HG03064 (cell line): ENCODE data around the gene ACAP1.

Experiments used
- ATAC-seq: cut with Tn5 transposase; IDR thresholded peaks from one replicate; pipeline ENCODE4 v1.9.1; 2021; ENCODE audit warnings: low read depth; ENCODE audit not compliant: unreplicated experiment

ACAP1 gene

DNA sequence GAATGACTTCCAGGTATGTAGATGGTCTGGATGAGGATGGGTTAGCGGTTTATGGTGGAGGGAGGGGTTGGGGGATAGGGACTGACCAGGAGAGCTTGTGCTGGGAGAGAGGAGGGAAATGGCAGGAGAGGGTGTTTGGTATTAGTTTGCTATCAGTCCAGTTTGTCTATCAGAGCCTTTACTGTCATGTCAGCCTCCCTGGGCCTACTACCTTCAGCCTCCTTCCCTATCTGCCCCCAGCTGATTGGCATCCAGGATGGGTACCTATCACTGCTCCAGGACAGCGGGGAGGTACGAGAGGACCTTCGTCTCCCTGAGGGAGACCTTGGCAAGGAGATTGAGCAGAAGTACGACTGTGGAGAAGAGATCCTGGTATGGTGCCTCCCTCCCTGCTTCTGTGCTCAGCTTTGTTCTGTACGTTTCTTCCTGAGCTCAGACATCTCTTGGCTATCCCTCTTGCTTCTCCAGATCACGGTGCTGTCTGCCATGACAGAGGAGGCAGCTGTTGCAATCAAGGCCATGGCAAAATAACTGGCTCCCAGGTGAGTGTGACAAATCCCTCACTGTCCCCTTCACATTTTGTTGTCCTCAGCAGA lies 25.1 kb upstream of the ACAP1 start:
- no peak for ATAC-seq

DNA sequence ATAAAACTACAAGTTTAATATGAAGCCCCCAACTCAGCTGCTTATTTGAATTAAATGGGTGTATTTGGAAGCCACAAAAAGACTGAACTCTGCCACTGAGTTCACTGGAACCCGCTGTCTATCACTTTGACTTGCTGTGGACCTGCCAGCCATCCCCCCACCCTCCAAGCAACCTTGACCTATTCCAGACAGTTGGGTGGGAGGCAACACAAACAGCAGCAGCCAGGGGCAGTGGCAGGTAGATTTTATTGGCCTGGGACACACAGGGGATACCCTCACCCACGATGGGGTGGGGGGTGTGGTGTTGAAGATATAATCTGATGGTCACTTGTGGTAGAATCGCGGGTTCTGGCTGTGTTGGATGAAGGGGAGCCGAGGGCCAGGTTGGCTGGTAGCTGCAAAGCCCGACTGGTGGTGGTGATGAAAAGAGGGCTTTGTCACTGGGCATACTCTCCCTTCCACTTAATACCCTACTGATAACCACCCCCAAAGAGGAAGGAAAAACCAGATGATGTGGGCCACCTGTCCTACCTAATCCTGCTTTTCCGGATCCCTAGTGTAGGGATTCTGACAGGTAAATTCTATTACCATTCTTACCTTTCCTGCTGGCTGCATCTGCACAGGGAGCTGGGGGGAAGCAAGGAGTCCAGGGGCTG lies 23.8 kb upstream of the ACAP1 start:
- no peak for ATAC-seq

DNA sequence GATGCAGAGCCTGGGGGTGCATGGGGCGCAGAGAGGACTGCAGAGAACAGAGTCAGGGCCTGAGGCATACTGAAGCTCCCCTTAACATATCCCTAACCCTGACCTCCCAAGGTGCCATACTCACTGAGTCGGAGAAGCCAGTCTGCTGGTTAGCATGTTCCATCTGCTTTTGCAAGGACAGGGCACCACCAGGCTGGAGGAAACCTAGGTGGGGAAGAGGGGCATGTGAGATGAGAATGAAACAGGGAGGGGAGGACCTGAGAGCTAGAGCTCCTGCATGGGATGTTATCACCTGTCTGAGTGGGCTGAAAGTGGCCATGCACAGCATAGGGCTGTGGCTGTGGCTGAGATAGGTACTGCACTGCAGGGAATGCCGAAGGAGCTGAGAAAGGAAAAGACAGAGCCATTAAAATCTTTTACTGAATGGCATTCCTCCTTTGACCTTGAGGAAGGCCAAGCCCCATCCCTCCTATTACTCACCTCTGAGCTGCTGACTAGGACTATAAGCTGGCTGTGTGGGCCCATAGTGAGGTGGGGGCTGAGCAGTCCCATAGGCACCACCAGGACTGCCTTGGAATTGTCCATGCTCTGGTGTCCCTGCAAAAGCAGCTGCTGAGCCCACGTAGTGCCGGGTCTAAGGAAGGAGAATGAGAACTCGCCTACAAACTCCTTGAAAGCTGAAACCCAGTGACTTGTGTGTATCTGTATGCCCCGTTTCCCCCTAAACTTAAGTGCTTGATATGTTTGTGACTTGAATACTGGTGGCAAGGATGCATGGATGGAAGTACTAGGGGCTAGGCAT lies 23.0 kb upstream of the ACAP1 start:
- no peak for ATAC-seq

DNA sequence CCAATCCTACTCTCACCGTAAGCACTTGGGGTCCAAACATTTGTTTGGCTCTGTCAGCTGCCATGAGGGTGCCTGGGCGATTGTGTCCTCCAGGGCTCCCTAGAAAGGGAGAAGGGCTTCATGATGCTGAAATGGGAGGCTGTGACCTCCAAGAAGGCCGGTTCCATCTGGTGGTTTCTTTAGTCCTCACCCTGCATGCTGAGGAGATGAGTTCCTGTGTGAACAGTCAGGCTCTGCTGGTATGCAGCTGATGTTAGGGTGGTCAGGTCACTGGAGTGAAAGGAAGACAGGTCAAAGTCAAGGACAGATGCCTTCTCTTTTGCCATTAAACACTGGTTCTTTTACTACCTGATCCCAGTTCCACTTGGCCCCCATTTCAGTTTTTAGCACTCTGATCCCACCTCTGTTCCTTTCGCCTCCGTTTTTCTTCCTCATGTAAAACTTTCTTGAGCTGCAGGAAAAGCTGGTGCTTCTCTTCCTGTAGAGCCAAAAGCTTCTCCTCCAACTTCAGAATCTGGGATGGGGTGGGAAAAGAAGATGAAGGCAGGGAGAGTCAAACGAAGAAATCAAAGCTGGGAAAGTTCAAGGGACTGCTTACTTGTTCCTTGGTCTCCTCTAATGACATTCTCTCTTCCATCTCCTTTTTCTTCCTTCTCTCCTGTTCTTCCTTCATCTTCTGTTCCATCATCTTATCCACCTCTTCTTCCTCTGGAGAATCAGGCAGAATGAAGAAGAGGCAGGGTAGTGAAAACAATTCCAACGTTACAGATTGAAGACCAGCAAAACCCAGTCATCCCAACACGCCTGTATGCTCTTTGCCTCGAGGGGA lies 22.2 kb upstream of the ACAP1 start:
- ATAC-seq = no peak

DNA sequence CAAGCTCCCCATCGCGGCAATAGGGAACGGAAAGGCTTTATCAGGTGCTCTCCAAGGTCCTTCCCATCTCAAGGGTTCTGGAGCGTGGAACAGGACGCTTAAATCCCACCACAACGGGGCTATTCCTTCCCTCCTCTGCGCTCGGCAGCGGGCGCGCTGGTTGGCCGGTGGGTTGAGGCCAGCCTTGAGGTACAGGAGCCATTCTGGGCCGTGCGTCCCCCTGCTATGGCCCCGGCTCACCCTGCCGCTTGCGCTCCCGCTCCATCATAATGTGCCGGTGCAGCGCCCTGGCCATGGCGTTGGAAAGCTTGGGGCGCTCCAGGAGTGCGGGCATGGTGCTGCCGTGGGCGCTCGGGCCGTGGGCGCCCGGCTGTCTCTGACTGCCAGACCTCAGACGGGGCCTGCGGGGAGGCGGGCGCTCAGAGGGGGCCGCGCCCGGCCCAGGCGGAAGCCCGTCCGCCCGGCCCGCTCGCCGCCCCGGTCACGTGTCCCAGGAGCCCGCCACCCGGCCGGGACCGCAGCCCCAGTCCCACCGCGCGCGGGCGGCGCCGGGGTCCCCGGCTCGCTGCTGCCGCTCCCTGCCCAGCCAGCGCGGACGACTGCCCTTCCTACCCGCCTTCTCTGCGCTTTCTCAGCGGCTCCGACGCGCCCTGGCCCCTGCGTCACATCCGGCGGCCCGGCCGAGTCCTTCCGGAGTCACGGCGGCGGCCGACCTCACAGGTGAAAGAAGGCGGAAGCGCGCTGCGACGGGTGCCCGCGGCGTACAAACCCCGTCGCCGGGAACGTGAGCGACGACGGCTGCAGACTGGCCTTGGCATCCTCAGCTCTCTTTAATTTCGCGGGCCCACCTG lies 21.4 kb upstream of the ACAP1 start, which contains the start of gene GPS2:
Gene GPS2 (minus strand): TSS at position 642 of the 851 bp plus-strand sequence. CDS start 308 bp downstream, at position 334.
- peak; percentile 54 for ATAC-seq

DNA sequence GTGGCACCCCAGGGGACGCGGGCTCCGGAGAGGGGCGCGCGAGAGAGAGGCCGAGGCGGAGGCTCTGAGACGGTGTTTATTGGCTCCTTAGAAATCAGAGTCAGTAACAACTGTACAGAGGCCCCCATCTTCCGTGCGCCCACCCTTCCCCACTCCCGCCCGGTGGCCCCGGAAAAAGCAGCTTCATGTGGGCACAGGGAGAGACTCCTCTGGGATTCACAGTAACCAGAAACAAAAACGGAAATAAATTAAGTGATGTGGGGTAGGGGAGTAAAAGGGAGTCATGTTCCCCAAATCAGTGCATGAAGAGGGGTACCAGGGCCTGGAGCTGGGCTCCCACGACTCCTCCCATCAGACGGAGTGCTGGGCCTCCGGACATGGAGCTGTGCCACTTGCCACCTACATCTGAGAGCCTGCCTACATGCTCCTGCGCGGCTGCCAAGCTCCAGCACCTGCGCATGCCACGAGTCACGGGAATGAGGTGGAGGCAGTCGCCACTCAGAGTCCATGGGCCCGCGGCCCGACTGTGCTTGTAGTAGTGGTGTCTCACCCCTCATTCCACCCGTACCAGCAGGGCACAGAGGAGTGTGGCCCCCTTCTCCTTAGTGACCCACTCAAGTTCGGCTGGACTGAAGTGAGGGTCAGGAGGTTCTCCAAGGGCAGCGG lies 20.6 kb upstream of the ACAP1 start:
- ATAC-seq = no peak

DNA sequence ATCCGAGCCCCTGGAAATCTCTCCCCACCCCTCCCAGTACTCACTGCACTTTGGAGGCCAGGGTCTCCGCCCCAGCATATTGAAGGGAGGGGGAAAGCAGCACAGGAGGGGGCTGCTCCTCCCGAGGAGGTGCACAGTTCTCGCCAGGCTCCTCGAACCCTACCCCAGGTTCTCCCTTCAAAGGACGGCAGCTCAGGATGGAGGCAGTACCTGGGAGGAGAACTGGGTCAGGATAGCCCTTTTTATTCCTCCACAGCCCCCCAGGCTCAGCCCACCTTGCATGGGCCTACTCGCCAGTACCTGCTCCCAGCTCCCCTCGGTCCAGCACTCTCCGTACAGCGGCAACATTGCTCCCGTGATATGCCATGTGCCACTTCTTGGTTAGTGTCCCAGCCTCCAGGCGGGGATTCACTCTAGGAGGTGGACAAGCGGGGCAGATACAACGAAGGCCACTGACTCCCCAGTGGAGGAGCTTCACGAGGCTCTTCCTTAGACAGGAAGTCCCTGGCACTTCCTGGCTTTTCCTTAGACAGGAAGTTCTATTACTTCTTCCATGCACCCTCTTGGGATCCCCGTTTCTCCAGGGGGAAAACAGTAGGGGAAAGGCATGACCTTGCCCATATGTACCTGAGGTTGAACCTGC lies 19.0 kb upstream of the ACAP1 start:
- ATAC-seq = no peak

DNA sequence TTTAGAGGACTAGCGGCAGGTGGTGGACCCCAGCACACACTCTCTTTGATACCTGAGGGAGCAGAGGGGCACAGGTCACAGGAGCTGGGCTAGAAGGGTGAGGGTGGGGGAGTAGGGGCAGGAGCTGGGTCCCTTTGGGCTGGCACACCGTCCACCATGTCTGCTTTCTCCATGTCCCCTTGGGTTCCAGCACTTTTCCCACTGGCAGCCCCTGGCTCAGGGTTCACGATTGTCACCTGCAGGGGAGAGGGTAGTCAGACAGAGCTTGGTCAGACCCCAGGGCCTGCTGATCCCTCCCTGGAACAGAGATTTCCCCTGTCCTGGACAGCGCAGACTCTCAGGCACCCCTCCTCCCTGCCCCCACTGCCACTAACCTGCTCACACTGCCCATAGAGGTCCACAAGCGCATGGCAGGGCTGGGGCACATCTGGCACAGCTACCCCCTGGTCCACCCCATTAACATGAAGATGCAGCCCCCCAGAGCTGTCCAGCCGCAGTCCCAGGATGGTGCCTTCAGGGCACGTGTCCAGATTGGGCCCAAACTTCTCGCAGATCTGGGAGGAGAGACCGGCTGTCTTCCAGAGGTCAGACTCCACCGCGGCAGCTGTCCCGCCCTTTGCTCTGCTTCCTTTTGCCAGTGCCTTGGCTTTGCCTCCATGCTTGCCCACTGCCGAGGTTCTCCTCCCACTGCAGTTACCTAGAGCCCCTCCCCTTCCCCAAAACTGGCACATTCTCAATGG lies 18.0 kb upstream of the ACAP1 start:
- ATAC-seq = no peak

DNA sequence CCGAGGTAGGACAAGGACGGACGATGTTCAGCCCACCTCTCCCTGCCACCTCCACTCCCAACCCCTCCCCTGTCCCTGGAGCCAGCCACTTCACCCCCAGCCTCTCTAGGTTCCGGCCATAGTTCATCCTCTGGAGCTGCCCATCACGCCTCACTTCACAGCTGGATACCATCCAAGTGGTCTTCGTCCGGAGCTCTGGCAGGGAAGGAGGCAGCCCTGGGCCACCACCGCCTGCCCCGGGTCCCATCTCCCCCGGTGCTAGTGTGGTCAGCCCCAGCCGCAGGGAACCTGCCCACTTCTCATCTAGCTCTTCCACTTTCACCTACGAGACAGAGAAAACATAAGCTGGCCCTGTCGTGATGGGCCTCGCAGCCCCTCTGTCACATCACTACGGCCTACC lies 14.9 kb upstream of the ACAP1 start:
- ATAC-seq = no peak

DNA sequence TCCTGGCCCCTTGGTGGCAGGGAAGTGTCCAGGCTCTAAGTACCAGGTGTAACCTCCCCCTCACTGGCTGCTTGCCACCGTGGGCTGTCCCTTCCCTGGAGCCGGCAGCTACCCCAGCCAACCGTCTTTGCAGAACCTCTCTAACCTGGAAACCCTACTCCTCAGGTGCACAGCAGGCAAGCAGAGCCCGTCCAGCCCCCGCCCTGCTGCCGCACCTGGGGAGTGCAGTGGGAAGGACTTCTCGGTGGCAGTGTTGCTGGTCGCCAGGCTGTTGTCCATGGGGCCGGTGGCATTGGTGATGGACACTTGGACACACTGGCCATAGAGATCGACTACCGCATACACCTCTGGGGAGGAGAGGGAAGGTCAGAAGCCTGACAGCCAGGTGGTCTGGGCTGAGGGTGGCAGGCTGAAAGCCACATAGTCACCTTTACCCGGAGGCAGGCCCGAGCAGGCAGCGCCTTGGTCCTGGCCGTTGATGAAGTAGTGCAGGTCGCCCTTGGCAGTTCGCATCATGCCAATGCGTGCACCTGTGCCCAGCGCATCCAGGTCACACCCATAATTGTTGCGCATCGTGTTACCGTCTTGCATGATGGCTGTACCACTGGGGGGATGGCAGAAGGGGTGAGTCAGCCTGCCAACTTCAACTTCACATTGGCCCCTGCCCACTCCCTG lies 13.7 kb upstream of the ACAP1 start:
- no peak for ATAC-seq

DNA sequence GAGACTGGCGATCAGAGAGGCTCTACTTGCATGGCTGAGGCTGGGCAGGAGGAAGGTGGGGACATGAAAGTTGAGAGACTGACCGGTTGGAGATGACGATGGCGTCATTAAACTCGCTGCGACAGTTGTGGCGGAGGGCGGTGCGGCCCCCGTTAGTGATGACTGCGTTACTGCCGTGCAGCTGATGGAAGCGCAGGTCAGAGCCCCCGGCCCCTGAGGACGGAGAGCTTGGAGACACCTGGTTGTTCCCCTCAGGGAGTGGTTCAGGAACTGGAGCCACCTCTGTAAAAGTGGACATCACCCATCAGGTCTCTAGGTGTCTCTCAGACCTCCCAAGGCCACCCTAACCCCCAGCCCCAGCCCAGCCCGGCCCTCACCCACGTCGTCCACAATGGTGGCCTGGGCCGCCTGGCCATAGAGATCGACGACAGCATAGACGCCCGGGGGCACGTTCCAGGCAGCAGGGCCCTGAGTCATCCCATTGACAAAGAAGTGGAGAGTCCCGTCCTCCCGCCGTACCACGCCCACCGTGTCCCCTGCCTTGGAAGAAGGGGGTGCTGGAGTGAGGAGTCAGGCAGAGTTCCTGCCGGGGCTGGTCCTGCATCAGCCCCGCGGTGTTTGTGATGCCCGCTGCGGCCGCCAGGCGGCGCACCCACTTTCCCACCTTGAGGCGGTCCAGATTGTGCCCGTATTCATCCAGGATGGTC lies 12.4 kb upstream of the ACAP1 start:
- ATAC-seq = no peak

DNA sequence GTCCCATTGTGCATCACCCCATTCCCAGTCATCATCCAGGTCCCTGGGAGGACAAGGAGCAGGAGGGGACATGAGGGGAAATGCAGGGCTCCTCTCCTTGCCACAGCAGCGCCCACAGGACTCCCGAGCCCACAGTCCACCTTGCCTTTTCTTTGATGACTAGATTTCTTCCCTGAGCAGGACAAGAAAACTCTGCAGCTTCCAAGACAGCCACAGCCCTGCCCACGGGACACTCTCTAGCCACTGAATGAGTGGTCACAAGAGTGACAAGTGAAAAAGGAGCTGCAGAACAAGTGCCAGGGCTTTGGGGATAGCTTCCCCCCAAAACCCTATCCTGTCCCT lies 11.9 kb upstream of the ACAP1 start:
- no peak for ATAC-seq

DNA sequence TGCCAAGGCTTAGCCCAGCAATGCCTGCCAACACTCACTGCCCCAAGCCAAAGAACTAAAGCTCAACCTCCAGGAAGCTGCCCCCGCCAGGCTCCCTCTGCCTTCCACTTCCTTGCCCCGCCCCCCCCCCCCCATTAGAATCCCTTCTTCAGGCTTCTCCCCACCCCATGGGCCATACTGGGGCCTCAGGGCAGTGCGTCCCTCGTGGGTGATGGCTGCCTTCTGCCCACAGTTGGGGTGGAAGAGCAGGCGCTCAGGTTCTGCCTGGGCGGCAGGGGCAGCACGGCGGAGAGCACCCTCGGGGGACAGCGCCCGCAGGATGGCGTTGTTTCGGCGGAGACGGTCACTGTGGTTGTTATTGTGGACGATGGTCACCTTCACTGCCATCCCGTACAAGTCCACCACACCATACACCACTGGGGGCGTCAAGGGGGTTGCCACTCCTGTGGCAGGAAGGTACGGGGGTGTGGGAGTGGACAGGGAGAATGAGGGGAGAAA lies 11.2 kb upstream of the ACAP1 start:
- no peak for ATAC-seq

DNA sequence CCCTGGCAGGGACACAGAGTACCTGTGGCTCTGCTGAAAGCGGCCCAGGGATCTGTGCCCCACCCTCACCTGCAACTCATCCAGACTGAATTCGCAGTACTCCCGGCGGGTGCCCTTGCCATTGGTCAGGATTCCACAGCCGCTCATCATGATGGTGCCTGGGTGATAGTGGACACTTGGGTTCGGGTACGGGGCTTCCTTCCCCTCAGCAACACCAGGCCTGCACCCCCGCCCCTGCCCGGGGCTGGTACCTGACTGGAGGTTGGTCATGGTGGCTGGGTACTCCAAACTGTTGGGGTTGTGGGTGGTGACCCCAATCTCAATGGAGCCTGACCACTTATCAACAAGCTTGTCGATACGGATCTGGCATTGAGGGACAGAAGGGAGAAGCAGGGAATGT lies 10.1 kb upstream of the ACAP1 start:
- ATAC-seq = no peak

DNA sequence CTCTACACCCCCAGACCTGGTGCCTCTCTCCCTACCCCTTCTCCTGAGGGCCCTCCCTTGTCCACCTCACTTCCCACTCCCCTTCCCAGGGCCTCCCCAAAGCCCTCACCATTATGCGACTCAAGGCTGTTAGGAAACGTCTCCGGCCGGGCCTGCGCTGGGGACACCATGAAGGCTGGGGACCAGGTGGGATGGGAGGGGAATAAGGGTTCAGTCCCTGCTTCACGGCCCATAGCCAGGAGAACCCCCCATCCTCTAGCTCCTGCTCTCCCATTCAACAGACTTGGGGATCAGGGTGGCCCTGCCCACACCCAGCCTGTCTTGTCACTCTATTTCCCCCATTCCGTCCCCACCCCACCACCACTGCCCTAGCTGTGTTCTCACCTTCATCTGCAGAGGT lies 9.3 kb upstream of the ACAP1 start:
- no peak for ATAC-seq

DNA sequence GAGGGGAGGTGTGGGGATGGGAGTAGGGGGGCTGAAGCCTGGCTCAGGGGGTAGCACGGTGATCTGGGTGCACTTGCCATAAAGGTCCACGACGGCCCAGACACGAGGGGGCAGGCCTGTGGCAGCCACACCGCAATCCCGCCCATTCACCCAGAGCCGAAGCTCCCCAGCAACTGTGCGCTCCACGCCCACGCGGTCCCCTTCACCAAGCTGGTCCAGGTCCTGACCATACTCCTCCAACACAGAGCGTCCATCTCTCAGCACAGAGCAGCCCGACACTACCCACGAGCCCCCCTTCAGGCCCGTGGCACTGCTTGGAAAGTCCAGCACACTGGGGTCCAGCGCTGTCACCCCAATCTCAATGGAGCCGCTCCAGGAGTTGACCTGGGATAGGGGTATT lies 8.8 kb upstream of the ACAP1 start:
- no peak for ATAC-seq

DNA sequence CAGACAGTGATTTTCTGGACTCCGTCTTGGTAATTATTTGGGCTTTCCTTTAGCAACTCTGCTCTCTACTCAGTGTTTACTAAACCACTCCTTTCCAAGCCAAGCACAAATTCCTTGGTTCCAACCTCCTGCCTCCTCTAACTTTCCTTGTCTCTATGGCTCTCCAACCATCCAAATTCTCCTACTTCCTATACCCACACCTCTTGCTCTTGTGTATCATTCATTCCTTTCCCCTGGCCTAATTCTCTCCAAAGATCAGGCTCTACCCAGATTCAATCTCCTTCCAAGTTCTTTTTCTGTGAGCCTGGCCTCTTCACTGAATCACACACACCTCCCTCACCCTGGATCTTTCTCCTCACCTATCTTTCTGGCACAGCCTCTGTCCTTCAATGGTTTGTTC lies 8.3 kb upstream of the ACAP1 start:
- no peak for ATAC-seq
